HepG2 (cell line): Measurements from ENCODE around the gene SPIB.

ENCODE experiments used
- CTCF ChIP-seq: sonication (generic); formaldehyde crosslinking; IDR thresholded peaks from 2 replicates; pipeline ENCODE4 v1.5.0; 2020; ENCODE audit warnings: mild to moderate bottlenecking, missing genetic modification reagents, moderate library complexity
- ELF3 ChIP-seq: IDR thresholded peaks from 2 replicates; pipeline ENCODE4 v1.6.1; 2016; ENCODE audit warnings: missing genetic modification reagents, missing compliant biosample characterization
- FOXP4 ChIP-seq: sonication (generic); formaldehyde crosslinking; IDR thresholded peaks from 2 replicates; pipeline ENCODE4 v1.4.0; 2020; ENCODE audit warnings: missing genetic modification reagents
- GPBP1L1 ChIP-seq: sonication (generic); formaldehyde crosslinking; IDR thresholded peaks from 2 replicates; pipeline ENCODE4 v1.5.0; 2020; ENCODE audit warnings: mild to moderate bottlenecking, missing genetic modification reagents
- GTF3A ChIP-seq: sonication (generic); formaldehyde crosslinking; conservative IDR thresholded peaks from 2 replicates; pipeline ENCODE4 v1.4.0; 2020; ENCODE audit warnings: mild to moderate bottlenecking, missing genetic modification reagents
- MTERF4 ChIP-seq: sonication (generic); formaldehyde crosslinking; IDR thresholded peaks from 2 replicates; pipeline ENCODE4 v1.8.0; 2023; ENCODE audit warnings: mild to moderate bottlenecking, missing genetic modification reagents
- NFYB ChIP-seq: sonication (generic); formaldehyde crosslinking; IDR thresholded peaks from 2 replicates; pipeline ENCODE4 v1.4.0; 2020; ENCODE audit warnings: missing genetic modification reagents
- NONO ChIP-seq, 2 experiments: fragments of 450-650 bp in 1 of 2; sonication (generic) in 1 of 2; formaldehyde crosslinking in 1 of 2; IDR thresholded peaks in 1 of 2; conservative IDR thresholded peaks in 1 of 2; 2 replicates each; pipeline versions ENCODE4 v1.6.1 to v1.8.0; 2017 to 2022; ENCODE audit warnings: mild to moderate bottlenecking in 1 of 2, missing genetic modification reagents in 1 of 2, moderate library complexity in 1 of 2
- RAD21 ChIP-seq: fragments of 450-650 bp; formaldehyde crosslinking; IDR thresholded peaks from 2 replicates; pipeline ENCODE4 v1.5.0; 2020; ENCODE audit warnings: mild to moderate bottlenecking
- SMAD3 ChIP-seq: sonication (generic); formaldehyde crosslinking; IDR thresholded peaks from 2 replicates; pipeline ENCODE4 v1.4.0; 2020; ENCODE audit warnings: missing genetic modification reagents
- ZBTB40 ChIP-seq, 2 experiments: fragments of 450-650 bp in 1 of 2; sonication (generic) in 1 of 2; formaldehyde crosslinking in 1 of 2; IDR thresholded peaks; 2 replicates each; pipeline versions ENCODE4 v1.6.1 to v1.8.0; 2016 to 2022; ENCODE audit warnings: antibody characterized with exemption in 1 of 2, mild to moderate bottlenecking in 1 of 2, missing genetic modification reagents in 1 of 2
- ZNF879 ChIP-seq: sonication (generic); formaldehyde crosslinking; IDR thresholded peaks from 2 replicates; pipeline ENCODE4 v1.8.1; 2023; ENCODE audit warnings: missing genetic modification reagents

- TF ChIP-seq CTCF (CRISPR knock-in tag) (peak; percentile 70), ZBTB40 (IDR thresholded peaks at IDR 0.05) (no peak), ZBTB40 (CRISPR knock-in tag; IDR thresholded peaks at IDR 0.05) (no peak), NONO (IDR thresholded peaks at IDR 0.05) (no peak), NONO (CRISPR knock-in tag; conservative IDR thresholded peaks at IDR 0.05) (no peak), FOXP4 (CRISPR knock-in tag) (no peak), GTF3A (CRISPR knock-in tag) (no peak), MTERF4 (CRISPR knock-in tag) (no peak), GPBP1L1 (CRISPR knock-in tag) (no peak), RAD21 (CRISPR knock-in tag) (no peak), SMAD3 (CRISPR knock-in tag) (no peak), NFYB (no peak), ELF3 (no peak), ZNF879 (CRISPR knock-in tag) (no peak)
Observed at GRCh38 chr19:50460161-50460765, 41.5 kb downstream of the SPIB start.
